Upper lobe of left lung (tissue), 6 donors: Measurements from ENCODE around the gene PAM. TPM values are rescaled to one million over a fixed set of nuclear protein-coding genes. Genes with fewer than 3 reads are reported as not detected.

Source experiments
- ATAC-seq, 2 donors: fragments of 200-7000 bp; cut with Tn5 transposase; one replicate each; pipeline ENCODE4 v1.9.1; 2022; ENCODE audit warnings: mild to moderate bottlenecking in 2 of 2, moderate library complexity in 2 of 2; ENCODE audit not compliant: low FRiP score in 2 of 2
- DNase-seq, 2 donors: peaks; one replicate each; pipeline ENCODE4 v3.0.0-alpha.2; 2019 to 2020
- H3K27ac ChIP-seq, 4 donors: fragments of 200-600 bp; sonication (generic); one replicate each; pipeline ENCODE4 v1.5.1; 2016 to 2019
- H3K27me3 ChIP-seq, 4 donors: fragments of 200-600 bp; sonication (generic); one replicate each; pipeline ENCODE4 v1.5.1; 2017 to 2019
- H3K36me3 ChIP-seq, 4 donors: fragments of 200-600 bp; sonication (generic); one replicate each; pipeline ENCODE4 v1.5.1; 2016 to 2019
- H3K4me1 ChIP-seq, 4 donors: fragments of 200-600 bp; sonication (generic); one replicate each; pipeline ENCODE4 v1.5.1; 2018 to 2019
- H3K4me3 ChIP-seq, 4 donors: fragments of 200-600 bp; sonication (generic); one replicate each; pipeline ENCODE4 v1.5.1; 2017 to 2019; ENCODE audit warnings: mild to moderate bottlenecking in 2 of 4, moderate library complexity in 1 of 4
- H3K9me3 ChIP-seq, 4 donors: fragments of 200-600 bp; sonication (generic); one replicate each; pipeline ENCODE4 v1.5.1; 2018 to 2019
- CTCF ChIP-seq, 6 experiments: fragments of 450-650 bp in 4 of 6; fragments of 200-600 bp in 2 of 6; sonication (generic) in 2 of 6; IDR thresholded peaks; one replicate each; pipeline ENCODE4 v1.5.1; 2016 to 2019; ENCODE audit warnings: antibody characterized with exemption in 6 of 6
- EP300 ChIP-seq, 4 donors: sonication (generic); formaldehyde crosslinking; IDR thresholded peaks; one replicate each; pipeline ENCODE4 v1.5.1; 2017; ENCODE audit warnings: antibody characterized with exemption in 4 of 4, control low read depth in 2 of 4
- POLR2A ChIP-seq, 4 donors: fragments of 450-650 bp; IDR thresholded peaks; one replicate each; pipeline ENCODE4 v1.5.1; 2016 to 2017; ENCODE audit warnings: antibody characterized with exemption in 4 of 4, mild to moderate bottlenecking in 2 of 4
- POLR2AphosphoS5 ChIP-seq, 2 donors: sonication (generic); formaldehyde crosslinking; IDR thresholded peaks; one replicate each; pipeline ENCODE4 v1.5.1; 2017; ENCODE audit warnings: antibody characterized with exemption in 2 of 2
- WGBS, 2 donors: methylation state at CpG; one replicate each; pipeline ENCODE4 v1.1.5; 2017 to 2018; 5-methylcytosine and 5-hydroxymethylcytosine counted together
- total RNA-seq, 6 donors: library from RNA; depleted of rRNA in 4 of 6; stranded (reverse); fragments of >200 nt in 4 of 6; gene quantifications; one replicate each; pipeline versions ENCODE4 v1.1.0 to v1.2.1, GENCODE V29; 2016 to 2021
- donor health status: DM: no; HTN: no; CAD: no; lungs with moderate emphysema.
- donor health status: DM: no; HTN: yes; CAD: no; lungs with severe emphysema.

The PAM gene
- total RNA-seq, 6 donors from 2014 or later = 91.1 to 428 (median 212) TPM

- ATAC-seq (no peak), DNase-seq (no peak)
- no peak overlapping the region for H3K4me3 ChIP-seq
- H3K9me3 ChIP-seq = no peaks in the 10 kb centered on the region
- H3K4me1 ChIP-seq = no peaks in the 10 kb centered on the region
- H3K36me3 ChIP-seq = peaks cover 0 to 26% (median 6%) of the 10 kb centered on the region in 4 donors
- no peaks in the 10 kb centered on the region for H3K27me3 ChIP-seq
- H3K27ac ChIP-seq = no peak overlapping the region
- TF ChIP-seq POLR2A (IDR thresholded peaks at IDR 0.05) = no peak
- no peak for TF ChIP-seq EP300 (IDR thresholded peaks at IDR 0.05)
- TF ChIP-seq POLR2AphosphoS5 (IDR thresholded peaks at IDR 0.05) = no peak
- no peak for TF ChIP-seq CTCF (IDR thresholded peaks at IDR 0.05)
- 75 to 77% methylated on average over 4 of the region's 4 CpGs for WGBS, 2 donors
Measured at GRCh38 chr5:102922799-102923477, 167.8 kb downstream of the PAM start.

GRCh38 chr5:102924963-102925362, 169.9 kb downstream of the PAM start:
- no peaks in the 10 kb centered on the region for H3K27me3 ChIP-seq
- ATAC-seq (no peak), DNase-seq (no peak)
- TF ChIP-seq POLR2AphosphoS5 (IDR thresholded peaks at IDR 0.05) (no peak), POLR2A (IDR thresholded peaks at IDR 0.05) (no peak), EP300 (IDR thresholded peaks at IDR 0.05) (no peak), CTCF (IDR thresholded peaks at IDR 0.05) (no peak)
- WGBS, 2 donors = 94 to 95% methylated on average over 2 of the region's 2 CpGs
- no peak overlapping the region for H3K27ac ChIP-seq
- no peaks in the 10 kb centered on the region for H3K9me3 ChIP-seq
- no peaks in the 10 kb centered on the region for H3K4me1 ChIP-seq
- H3K4me3 ChIP-seq = no peak overlapping the region
- peaks cover 0 to 31% (median 6%) of the 10 kb centered on the region in 4 donors for H3K36me3 ChIP-seq

- no peak overlapping the region for H3K27ac ChIP-seq
- no peaks in the 10 kb centered on the region for H3K4me1 ChIP-seq
- H3K36me3 ChIP-seq = peaks cover 0 to 31% (median 7%) of the 10 kb centered on the region in 4 donors
- no peaks in the 10 kb centered on the region for H3K9me3 ChIP-seq
- no peak for DNase-seq
- no peak overlapping the region for H3K4me3 ChIP-seq
- 85 to 90% methylated on average over 6 of the region's 6 CpGs for WGBS, 2 donors
- TF ChIP-seq CTCF (IDR thresholded peaks at IDR 0.05) (no peak), EP300 (IDR thresholded peaks at IDR 0.05) (no peak), POLR2AphosphoS5 (IDR thresholded peaks at IDR 0.05) (no peak), POLR2A (IDR thresholded peaks at IDR 0.05) (no peak)
- no peak for ATAC-seq
- no peaks in the 10 kb centered on the region for H3K27me3 ChIP-seq
Measured at GRCh38 chr5:102927007-102927406, 171.9 kb downstream of the PAM start.

GRCh38 chr5:102930244-102930643, 175.1 kb downstream of the PAM start:
- ATAC-seq = no peak
- WGBS, 2 donors = 84 to 94% methylated on average over 3 of the region's 3 CpGs
- TF ChIP-seq POLR2A (IDR thresholded peaks at IDR 0.05) (no peak), CTCF (IDR thresholded peaks at IDR 0.05) (no peak), POLR2AphosphoS5 (IDR thresholded peaks at IDR 0.05) (no peak), EP300 (IDR thresholded peaks at IDR 0.05) (no peak)

More at GRCh38 chr5:102930244-102930643, 175.1 kb downstream of the PAM start:
- Histone ChIP-seq H3K4me1 (no peaks in the 10 kb centered on the region), H3K4me3 (no peak overlapping the region), H3K27me3 (no peaks in the 10 kb centered on the region), H3K27ac (no peak overlapping the region), H3K9me3 (no peaks in the 10 kb centered on the region), H3K36me3 (peaks cover 0 to 35% (median 5%) of the 10 kb centered on the region in 4 donors)
- no peak for DNase-seq
